Prostate gland (tissue), 2 donors: Measurements from ENCODE around the gene OR6C68. TPM values are rescaled to one million over a fixed set of nuclear protein-coding genes. Genes with fewer than 3 reads are reported as not detected.
"Not testable (repeated sequence)": the region's sequence is repeated elsewhere in the genome, so short reads cannot be mapped to it uniquely, and the experiment has no call there.

ENCODE experiments used
- DNase-seq: peaks from one replicate; pipeline ENCODE4 v3.0.0-alpha.2; 2019; ENCODE audit warnings: low spot score
- H3K27ac ChIP-seq, 2 donors: fragments of 200-600 bp; sonication (generic); 2 replicates each; pipeline ENCODE4 v1.5.1; 2017 to 2019
- H3K27me3 ChIP-seq: fragments of 200-600 bp; sonication (generic); replicated peaks from 2 replicates; pipeline ENCODE4 v1.5.1; 2019; ENCODE audit not compliant: insufficient read depth
- H3K36me3 ChIP-seq, 2 donors: fragments of 200-600 bp; sonication (generic); 1 replicate in 1 of 2; 2 replicates in 1 of 2; pipeline versions ENCODE4 v1.5.1 to v1.8.1; 2017 to 2019
- H3K4me1 ChIP-seq: fragments of 200-600 bp; sonication (generic); replicated peaks from 2 replicates; pipeline ENCODE4 v1.5.1; 2019
- H3K4me3 ChIP-seq, 2 donors: fragments of 200-600 bp; sonication (generic); 2 replicates each; pipeline ENCODE4 v1.5.1; 2017 to 2019
- H3K9me3 ChIP-seq: fragments of 200-600 bp; sonication (generic); 2 replicates; pipeline ENCODE4 v1.5.1; 2017
- CTCF ChIP-seq, 4 experiments: fragments of 200-600 bp in 2 of 4; fragments of 450-650 bp in 2 of 4; sonication (generic) in 2 of 4; IDR thresholded peaks; 1 replicate in 3 of 4; 2 replicates in 1 of 4; pipeline ENCODE4 v1.5.1; 2016 to 2019; ENCODE audit warnings: antibody characterized with exemption in 4 of 4, mild to moderate bottlenecking in 2 of 4, moderate library complexity in 2 of 4
- POLR2A ChIP-seq: fragments of 450-650 bp; IDR thresholded peaks from one replicate; pipeline ENCODE4 v1.6.1; 2016; ENCODE audit warnings: antibody characterized with exemption, mild to moderate bottlenecking
- POLR2AphosphoS5 ChIP-seq: sonication (generic); formaldehyde crosslinking; IDR thresholded peaks from one replicate; pipeline ENCODE4 v1.6.1; 2017; ENCODE audit warnings: antibody characterized with exemption
- WGBS: methylation state at CpG from one replicate; pipeline ENCODE4 v1.1.5; 2018; 5-methylcytosine and 5-hydroxymethylcytosine counted together
- intact Hi-C: fragments of 100-400 bp; cut with DNase I; formaldehyde crosslinking; loops from one replicate; pipeline ENCODE4 v1.14.2; 2022
- total RNA-seq, 2 donors: library from RNA; depleted of rRNA; stranded (reverse); fragments of >200 nt; gene quantifications; one replicate each; pipeline ENCODE4 v1.1.0, GENCODE V29; 2016

The OR6C68 gene
- total RNA-seq, 2 donors from 2014 or later, result not detected

- WGBS, result 41% methylated on average over 2 of the region's 2 CpGs
- Histone ChIP-seq H3K4me1 (no peaks in the 10 kb centered on the region), H3K27me3 (no peaks in the 10 kb centered on the region), H3K36me3 (no peaks in the 10 kb centered on the region), H3K9me3 (no peaks in the 10 kb centered on the region), H3K27ac (no peak overlapping the region), H3K4me3 (no peak overlapping the region)
- TF ChIP-seq POLR2AphosphoS5 (no peak), CTCF (IDR thresholded peaks at IDR 0.05) (no peak), POLR2A (no peak)
- DNase-seq, result no peak
- intact Hi-C loops, result no loop called here
Observed at GRCh38 chr12:55467836-55468235, 24.3 kb upstream of the OR6C68 start.

GRCh38 chr12:55469291-55469690, 22.9 kb upstream of the OR6C68 start:
- H3K27me3 ChIP-seq, result no peaks in the 10 kb centered on the region
- DNase-seq, result no peak
- no peaks in the 10 kb centered on the region for H3K9me3 ChIP-seq
- intact Hi-C loops, result no loop called here
- no peak overlapping the region for H3K27ac ChIP-seq
- H3K4me1 ChIP-seq, result no peaks in the 10 kb centered on the region
- WGBS, result 45% methylated on average over 2 of the region's 2 CpGs
- no peak overlapping the region for H3K4me3 ChIP-seq
- TF ChIP-seq POLR2A (no peak), CTCF (IDR thresholded peaks at IDR 0.05) (no peak), POLR2AphosphoS5 (no peak)
- no peaks in the 10 kb centered on the region for H3K36me3 ChIP-seq

- no peak for TF ChIP-seq POLR2A
- H3K36me3 ChIP-seq, result no peaks in the 10 kb centered on the region
- H3K9me3 ChIP-seq, result no peaks in the 10 kb centered on the region
- intact Hi-C loops, result no loop called here
- no peaks in the 10 kb centered on the region for H3K4me1 ChIP-seq
- no peak within 1 kb of the TSS for H3K4me3 ChIP-seq
- DNase-seq, result no peak
- WGBS, result 83% methylated on average over 3 of the region's 3 CpGs
- H3K27me3 ChIP-seq, result no peaks in the 10 kb centered on the region
- no peak within 1 kb of the TSS for H3K27ac ChIP-seq
Observed at GRCh38 chr12:55470088-55470829, 21.9 kb upstream of the OR6C68 start, which contains the start of gene OR6C70. TSS of gene OR6C70 (minus strand) at chr12:55470138. CDS start at chr12:55470138, 0 bp downstream.

GRCh38 chr12:55472264-55472663, 19.9 kb upstream of the OR6C68 start:
- no peak for DNase-seq
- Histone ChIP-seq H3K36me3 (no peaks in the 10 kb centered on the region), H3K4me3 (no peak overlapping the region), H3K27ac (no peak overlapping the region), H3K9me3 (no peaks in the 10 kb centered on the region), H3K27me3 (no peaks in the 10 kb centered on the region), H3K4me1 (no peaks in the 10 kb centered on the region)
- intact Hi-C loops, result no loop called here
- no peak for TF ChIP-seq POLR2A
- TF ChIP-seq CTCF (IDR thresholded peaks at IDR 0.05), result no peak
- TF ChIP-seq POLR2AphosphoS5, result no peak
- WGBS, result 80% methylated on average over 1 of the region's 1 CpG

GRCh38 chr12:55479136-55479535, 13.0 kb upstream of the OR6C68 start:
- intact Hi-C loops, H3K4me1 ChIP-seq, DNase-seq, H3K27ac ChIP-seq, H3K27me3 ChIP-seq, H3K4me3 ChIP-seq, H3K36me3 ChIP-seq, H3K9me3 ChIP-seq: not testable (repeated sequence)
- WGBS, result 97% methylated on average over 17 of the region's 29 CpGs

- H3K4me1 ChIP-seq, intact Hi-C loops, H3K27me3 ChIP-seq, H3K4me3 ChIP-seq, DNase-seq, H3K27ac ChIP-seq, H3K36me3 ChIP-seq, H3K9me3 ChIP-seq: not testable (repeated sequence)
- 65% methylated on average over 8 of the region's 13 CpGs for WGBS
Observed at GRCh38 chr12:55484284-55484683, 7.9 kb upstream of the OR6C68 start.
